Measurements from ENCODE around the gene ZNF184.

The ZNF184 gene

DNA sequence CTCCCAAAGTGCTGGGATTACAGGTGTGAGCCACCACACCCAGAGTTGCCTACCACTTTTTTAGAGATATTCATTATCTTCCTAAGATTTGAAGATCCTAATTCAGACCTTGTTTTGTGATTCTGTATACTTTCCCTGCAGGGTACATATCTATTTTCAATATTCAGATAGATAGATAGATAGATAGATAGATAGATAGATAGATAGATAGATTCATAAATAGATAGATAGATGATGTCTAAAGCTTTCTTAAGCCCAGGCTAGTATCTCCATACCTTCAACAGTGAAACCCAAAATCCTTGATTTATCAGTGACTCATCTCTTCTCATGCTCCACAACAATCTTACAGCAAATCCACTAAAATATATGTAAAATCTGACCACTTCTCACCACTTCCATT is 53.5 kb downstream of the ZNF184 start:
- DNase-seq: no peak

DNA sequence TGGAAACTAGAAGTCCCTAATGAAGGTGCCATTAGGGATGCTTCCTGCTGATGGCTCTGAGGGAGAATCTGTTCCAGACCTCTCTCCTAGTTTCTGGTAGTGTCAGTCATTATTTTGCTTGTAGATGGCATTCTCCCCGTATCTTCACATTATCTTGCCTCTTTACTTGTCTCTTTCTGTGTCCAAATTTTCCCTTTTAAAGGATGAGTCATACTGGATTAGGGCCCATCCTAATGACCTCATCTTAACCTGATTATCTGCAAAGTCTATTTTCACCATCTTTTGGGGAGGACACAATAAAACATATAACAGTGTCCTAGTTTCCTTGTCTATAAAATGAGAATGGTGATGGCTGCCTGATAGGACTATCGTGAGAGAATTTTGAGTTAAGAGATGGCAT is 57.0 kb downstream of the ZNF184 start:
- no peak for DNase-seq

DNA sequence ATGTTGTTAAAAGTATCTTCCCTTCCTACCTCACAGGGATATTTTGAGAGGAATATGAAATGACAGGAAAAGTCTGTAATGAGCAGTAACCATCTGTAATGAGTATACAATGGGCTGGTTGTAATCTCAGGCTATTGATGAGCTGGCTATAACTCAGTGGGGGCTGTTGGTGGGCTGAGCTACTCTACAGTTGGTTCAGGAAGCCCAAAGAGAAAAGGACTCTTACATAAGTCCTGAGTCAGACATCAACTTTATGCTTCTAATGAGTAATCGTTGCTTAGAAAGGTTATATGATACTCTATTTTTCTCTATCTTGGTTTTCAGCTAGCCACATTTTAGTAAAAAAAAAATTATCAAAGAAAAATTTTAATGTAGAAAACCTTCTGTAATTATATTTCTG is 57.9 kb downstream of the ZNF184 start:
- no peak for DNase-seq

DNA sequence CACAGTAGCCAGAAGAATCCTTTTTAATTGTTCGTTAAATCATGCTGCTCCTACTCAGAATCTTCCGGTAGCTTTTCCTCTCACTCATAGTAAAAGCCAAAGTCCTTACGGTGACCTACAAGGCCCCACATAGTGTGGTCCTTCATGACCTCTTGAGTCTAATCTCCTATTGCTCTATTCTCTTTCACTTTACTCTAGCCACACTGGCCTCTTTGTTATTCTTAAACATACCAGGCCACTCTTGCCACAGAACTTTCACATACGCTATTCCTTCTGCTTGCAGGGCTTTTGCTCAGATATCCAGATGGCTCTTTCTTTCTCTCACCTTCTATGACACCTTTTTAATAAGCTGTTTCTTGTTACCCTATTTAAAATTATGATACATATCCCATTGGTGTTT is 58.6 kb downstream of the ZNF184 start:
- DNase-seq: no peak

DNA sequence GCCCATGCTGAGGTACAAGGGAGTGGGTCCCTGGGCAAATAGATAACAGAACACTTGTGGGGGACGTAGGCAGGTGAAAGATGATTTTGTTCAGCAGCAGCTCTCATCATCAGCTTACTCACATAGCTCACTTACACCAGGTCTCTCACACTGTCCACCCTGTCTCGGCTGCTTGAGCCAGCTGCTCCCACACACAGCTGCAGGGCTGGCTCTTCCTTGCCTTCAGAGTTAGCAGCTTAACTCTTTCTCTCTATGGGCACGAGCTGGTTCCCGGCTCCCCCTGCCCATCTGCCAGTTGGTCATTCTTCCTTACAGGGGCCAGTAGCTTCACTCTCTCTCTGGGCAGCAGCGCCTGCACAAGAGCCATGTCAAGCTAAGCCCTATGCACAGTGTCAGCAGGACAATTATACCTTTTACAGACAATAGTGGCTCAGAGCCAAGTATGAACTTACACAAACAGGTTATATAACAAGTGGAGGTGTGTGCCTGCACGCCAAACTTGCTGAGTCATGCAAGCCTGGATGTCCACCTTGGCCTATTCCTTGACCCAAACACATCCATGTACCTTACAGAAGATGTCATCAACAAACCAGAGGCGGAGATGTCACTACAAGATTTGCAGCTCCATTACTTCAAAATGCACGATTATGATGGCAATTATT is 65.6 kb downstream of the ZNF184 start:
- no peak for DNase-seq

DNA sequence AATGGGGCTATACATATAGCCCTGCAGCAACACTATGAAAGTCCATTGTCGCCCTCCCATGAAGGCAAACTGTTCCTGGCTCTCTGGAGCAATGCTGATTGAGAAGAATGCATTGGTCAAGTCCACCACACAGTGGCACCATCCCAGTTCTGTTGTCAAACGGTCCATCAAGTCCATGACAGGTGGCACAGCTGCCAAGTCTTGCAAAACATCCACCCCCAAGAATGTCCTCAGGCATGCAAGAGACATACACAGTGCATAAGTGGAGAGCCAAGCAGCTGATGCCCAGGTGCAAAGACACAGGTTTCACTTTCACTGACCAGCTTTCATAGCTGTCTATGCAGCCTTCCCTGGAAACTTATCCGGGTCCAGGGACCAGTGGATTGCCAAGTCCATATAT is 66.8 kb downstream of the ZNF184 start:
- no peak for DNase-seq

DNA sequence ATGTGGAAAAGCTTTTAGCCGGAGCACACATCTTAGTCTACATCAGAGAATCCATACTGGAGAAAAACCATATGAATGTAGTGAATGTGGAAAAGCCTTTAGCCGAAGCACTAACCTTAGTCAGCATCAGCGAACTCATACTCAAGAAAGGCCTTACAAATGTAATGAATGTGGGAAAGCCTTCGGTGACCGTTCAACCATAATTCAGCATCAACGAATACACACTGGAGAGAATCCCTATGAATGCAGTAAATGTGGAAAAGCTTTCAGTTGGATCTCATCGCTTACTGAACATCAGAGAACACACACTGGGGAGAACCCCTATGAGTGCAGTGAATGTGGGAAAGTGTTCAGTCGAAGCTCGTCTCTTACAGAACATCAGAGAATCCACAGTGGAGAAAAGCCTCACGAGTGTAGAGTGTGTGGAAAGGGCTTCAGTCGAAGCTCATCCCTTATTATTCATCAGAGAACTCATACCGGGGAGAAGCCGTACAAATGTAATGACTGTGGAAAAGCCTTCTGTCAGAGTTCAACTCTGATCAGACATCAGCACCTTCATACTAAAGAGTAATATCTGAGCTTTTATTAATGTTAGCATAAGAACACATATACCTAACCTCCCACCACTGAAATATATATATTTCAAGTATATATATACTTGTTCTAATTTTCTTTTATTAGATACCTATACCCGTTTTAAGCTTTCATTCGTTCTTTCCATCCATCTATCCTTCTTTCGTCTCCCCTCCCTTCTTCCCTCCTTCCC is 71.8 kb downstream of the ZNF184 start:
- DNase-seq: no peak

Data from OCI-M1 (cell line).